Erythroblast (primary cell): Measurements from ENCODE around the gene TSPO.
A peak's percentile ranks its signal among the peaks of the same experiment; 100 is the strongest.

Source experiments
- DNase-seq, 2 experiments: peaks; one replicate each; lab custom pipeline; 2025; lab: John Stamatoyannopoulos, UW
- GATA1 ChIP-seq: IDR thresholded peaks from 2 replicates; pipeline ENCODE4 v1.6.1; 2011; ENCODE audit warnings: low read depth, mild to moderate bottlenecking, control low read depth, low read length, moderate library complexity
- POLR2A ChIP-seq: IDR thresholded peaks from 2 replicates; pipeline ENCODE4 v1.6.1; 2011; ENCODE audit warnings: mild to moderate bottlenecking, low read length

Gene TSPO

GRCh38 chr22:43158778-43159483 is 7.6 kb downstream of the TSPO start:
- TF ChIP-seq POLR2A, result no peak
- TF ChIP-seq GATA1, result no peak
- no peak for DNase-seq

GRCh38 chr22:43159484-43160178 is 8.3 kb downstream of the TSPO start:
- DNase-seq, result no peak
- TF ChIP-seq POLR2A (no peak), GATA1 (no peak)

DNA sequence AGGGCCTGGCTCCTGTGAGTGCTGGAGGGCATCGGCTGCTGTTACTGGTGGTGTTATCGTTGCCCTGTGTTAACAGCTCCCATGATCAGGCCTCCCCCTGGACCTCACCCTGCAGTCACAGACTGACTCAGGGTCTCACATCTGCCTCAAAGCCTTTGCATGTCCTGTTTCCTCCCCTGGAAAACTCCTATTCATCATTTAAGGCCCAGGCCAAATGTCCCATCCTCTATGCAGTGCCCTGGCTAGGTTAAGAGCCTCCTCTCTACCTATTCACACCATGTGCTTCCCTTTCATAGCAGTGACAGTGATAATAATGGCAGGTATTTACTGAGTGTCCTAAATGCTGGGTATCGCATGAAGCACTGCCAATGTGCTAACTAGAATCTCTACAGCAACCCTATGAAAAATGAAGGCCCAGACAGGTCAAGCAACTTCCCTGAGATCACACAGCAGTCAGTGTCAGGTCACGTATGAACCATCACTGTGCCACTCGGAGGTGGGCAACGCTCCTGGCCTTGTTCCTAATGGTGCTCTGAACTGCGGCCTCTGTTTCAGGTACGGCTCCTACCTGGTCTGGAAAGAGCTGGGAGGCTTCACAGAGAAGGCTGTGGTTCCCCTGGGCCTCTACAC is 9.3 kb downstream of the TSPO start:
- TF ChIP-seq GATA1 (no peak), POLR2A (no peak)

GRCh38 chr22:43162412-43163150 is 11.2 kb downstream of the TSPO start:
- TF ChIP-seq GATA1 (no peak), POLR2A (no peak)
- no peak for DNase-seq

More for the DNA sequence above, 9.3 kb downstream of the TSPO start:
- DNase-seq, result no peak

- TF ChIP-seq GATA1 (no peak), POLR2A (no peak)
- no peak for DNase-seq
Measured at GRCh38 chr22:43163241-43163795, 12.0 kb downstream of the TSPO start.

DNA sequence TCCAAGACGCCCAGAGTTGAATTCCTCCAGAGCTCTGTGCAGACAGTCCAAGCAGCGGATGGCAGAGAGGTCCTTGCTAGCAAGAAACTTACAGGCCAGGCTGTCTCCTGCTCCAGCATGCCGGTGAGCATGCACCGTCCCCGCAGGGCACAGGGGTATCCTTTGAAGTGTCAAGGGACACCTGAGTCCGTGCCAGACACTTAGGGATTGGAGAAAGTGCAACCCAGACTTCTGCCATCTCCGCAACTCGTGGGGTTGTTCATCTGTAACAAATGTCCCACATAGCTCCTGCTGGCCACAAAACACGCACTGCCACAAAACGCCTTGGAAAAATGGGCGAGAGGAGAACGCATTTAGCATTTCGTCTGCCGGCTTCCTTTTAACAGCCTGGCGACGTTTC is 13.3 kb downstream of the TSPO start:
- DNase-seq, result no peak
- TF ChIP-seq GATA1 (no peak), POLR2A (no peak)

DNA sequence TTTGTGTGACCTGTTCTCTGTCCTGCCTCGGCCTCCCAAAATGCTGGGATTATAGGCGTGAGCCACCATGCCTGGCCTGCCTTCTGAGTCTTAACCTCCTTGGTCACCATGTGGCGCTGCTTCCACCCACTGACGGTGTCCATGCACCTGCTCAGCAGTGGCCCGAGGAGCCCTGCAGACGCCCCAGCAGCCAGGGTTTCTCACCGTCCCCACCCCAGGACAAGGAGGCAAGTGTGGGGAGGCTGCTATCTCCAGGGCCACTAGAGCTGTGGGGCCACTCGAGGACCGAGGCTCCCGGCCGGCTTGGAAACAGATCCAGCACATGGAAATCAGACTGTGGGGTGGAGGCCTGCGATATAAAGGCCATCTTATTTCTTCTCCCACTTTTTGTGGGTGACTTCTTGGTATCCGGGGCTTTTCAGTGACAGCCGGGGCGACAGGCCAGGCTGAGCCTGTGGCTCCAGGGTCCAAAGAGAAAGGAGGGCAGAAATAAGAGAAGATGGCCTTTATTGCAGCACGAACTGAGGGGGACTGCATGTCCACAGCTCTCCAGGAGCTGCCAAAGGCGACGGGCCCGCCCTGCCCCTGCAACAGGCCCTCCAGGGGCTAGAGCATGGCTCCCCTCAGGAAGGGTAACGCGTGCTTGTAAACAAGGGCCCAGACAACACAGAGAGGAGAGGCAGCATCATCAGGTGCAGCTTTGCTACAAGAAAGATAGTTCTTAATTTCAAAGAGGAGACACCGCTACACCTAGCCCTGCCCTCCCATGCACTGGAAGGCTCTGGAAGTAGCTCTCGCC is 15.0 kb downstream of the TSPO start:
- TF ChIP-seq GATA1 (no peak), POLR2A (no peak)
- DNase-seq, result no peak

- TF ChIP-seq POLR2A (no peak), GATA1 (no peak)
- DNase-seq, result peak; percentile 72 to 86
Measured at GRCh38 chr22:43167001-43167589, 15.7 kb downstream of the TSPO start.

GRCh38 chr22:43168471-43169309 is 17.3 kb downstream of the TSPO start:
- no peak for DNase-seq
- TF ChIP-seq GATA1 (no peak), POLR2A (no peak)

GRCh38 chr22:43169310-43170130 is 18.2 kb downstream of the TSPO start:
- no peak for DNase-seq
- no peak for TF ChIP-seq POLR2A
- no peak for TF ChIP-seq GATA1

- no peak for DNase-seq
- TF ChIP-seq GATA1 (no peak), POLR2A (no peak)
Measured at GRCh38 chr22:43170131-43170480, 18.7 kb downstream of the TSPO start.
